ENCODE measurements around the gene ZC3H12A.

- TF ChIP-seq CTCF (IDR thresholded peaks at IDR 0.05) (no peak), POLR2A (IDR thresholded peaks at IDR 0.05) (no peak)
Measured at GRCh38 chr1:37465593-37466517, 8.5 kb upstream of the ZC3H12A start.

All from testis (tissue), 2 donors.